GM13977 (cell line): ENCODE results near the gene CDC37L1.

Source experiments
- DNase-seq: peaks from one replicate; pipeline ENCODE4 v3.0.0; 2012; ENCODE audit warnings: low spot score
- CTCF ChIP-seq: IDR thresholded peaks from 2 replicates; pipeline ENCODE4 v1.5.1; 2012; ENCODE audit warnings: mild to moderate bottlenecking, control low read depth; ENCODE audit not compliant: insufficient read depth; ENCODE audit errors: extremely low read depth, missing control alignments
- in situ Hi-C: fragments of 300-500 bp; cut with MboI; formaldehyde crosslinking; loops from one replicate; pipeline ENCODE4 v1.12.0; 2022; ENCODE audit warnings: low sequenced_read_pairs, low pct_unique_long_range_greater_than_20kb, mixed read lengths, inconsistent platforms; ENCODE audit not compliant: unreplicated experiment

The CDC37L1 gene

DNA sequence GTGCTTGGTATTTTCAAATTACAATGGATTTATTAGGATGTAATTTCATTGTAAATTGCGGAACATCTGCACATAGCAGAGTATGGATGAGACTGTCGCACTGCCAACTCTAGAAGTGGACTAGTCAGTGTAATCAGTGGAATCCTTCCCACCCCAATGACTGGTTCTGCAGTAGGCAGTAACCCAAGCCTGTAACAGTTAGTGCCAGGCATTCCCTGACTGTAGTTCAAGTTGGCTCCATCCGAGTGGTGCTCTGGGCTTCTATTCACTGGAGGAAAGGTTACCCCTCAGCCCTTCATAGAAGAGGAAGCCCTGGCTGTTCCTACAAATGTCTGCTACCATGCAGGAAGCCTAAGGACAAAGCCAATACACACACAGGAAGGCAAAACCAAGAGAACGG is 38.4 kb downstream of the CDC37L1 start:
- no peak for DNase-seq
- no peak for TF ChIP-seq CTCF
- in situ Hi-C loops = no loop called here

DNA sequence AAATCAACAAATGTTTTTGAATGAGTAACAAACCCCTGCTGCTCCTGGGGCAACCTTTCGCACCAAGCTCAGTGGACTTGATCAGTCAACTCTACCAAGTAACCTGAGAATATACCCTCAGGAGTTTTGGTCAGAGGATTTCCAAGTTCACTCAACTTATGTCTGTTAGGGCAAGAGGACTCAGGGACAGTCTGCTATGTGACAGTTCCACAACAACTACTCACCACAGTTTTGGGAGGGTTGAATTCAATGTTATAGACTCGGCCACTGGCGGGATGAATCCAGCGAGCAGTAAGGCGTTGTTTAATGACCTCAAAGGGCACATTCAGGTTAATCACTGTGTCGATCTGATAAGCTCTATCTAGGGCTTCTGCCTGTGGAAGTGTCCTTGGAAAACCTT is 39.5 kb downstream of the CDC37L1 start:
- no peak for DNase-seq
- TF ChIP-seq CTCF = no peak
- in situ Hi-C loops = no loop called here

GRCh38 chr9:4721736-4722135 is 42.4 kb downstream of the CDC37L1 start:
- in situ Hi-C loops = no loop called here

GRCh38 chr9:4725706-4726442 is 46.5 kb downstream of the CDC37L1 start:
- TF ChIP-seq CTCF = no peak
- DNase-seq = no peak
- in situ Hi-C loops = no loop called here

More at GRCh38 chr9:4721736-4722135, 42.4 kb downstream of the CDC37L1 start:
- DNase-seq = no peak
- TF ChIP-seq CTCF = no peak

DNA sequence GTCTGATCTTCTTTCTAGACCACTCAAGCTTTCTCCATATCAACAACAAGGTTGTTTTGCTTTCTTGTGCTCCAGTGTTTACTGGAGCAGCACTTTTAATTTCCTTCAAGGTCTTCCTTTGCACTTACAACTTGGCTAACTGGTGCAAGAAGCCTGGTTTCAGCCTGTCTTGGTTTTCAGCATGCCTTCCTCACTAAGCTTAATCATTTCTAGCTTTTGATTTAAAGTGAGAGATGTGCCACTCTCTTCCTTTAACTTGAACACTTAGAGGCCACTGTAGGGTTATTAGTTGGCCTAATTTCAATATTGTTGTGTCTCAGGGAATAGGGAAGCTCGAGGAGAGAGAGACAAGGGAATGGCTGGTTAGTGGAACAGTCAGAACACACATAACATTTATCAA is 48.2 kb downstream of the CDC37L1 start:
- in situ Hi-C loops = no loop called here
- no peak for DNase-seq
- no peak for TF ChIP-seq CTCF

DNA sequence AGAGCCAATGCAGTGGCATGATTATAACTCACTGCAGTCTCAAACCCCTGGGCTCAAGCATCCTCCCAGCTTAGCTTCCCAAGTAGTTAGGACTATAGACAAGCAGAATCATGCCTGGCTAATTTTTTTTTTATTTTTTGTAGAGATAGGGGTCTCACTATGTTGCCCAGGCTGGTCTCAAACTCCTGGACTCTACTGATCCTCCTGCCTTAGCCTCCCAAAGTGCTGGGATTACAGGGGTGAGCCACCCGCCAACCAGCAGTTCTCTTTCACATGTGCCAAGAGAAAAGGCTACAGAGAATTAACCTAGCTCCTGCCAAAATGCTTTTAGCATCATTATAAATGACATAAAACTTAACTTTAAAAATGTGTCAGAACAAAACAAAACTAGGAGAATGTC is 53.5 kb downstream of the CDC37L1 start:
- no peak for DNase-seq
- no peak for TF ChIP-seq CTCF
- in situ Hi-C loops = no loop called here
